Measurements from ENCODE around the gene SPCS3. TPM values are rescaled to one million over a fixed set of nuclear protein-coding genes. Genes with fewer than 3 reads are reported as not detected.
A peak's percentile ranks its signal among the peaks of the same experiment; 100 is the strongest.

The SPCS3 gene
- total RNA-seq, 1 donor from 2014 or later = 118 TPM

DNA sequence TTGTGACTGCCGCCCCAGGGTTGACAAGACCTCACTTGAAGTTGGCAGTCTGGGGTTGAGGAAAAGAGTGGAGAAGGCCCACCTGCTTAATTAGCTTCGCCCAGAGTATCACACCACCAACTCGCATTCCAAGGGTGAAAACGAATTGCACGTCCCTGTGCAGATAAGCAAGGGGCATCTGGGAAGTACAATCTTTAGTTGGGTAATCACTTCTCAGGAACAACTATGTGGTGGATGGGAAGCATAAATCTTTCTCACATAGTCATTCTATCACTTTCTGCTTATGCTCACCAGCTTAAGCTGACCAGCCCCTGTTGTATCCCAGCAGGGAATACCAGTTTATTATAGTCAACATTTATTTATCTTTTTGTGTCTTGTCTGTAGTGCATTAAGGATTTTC lies 14.3 kb downstream of the SPCS3 start:
- Mint-ChIP-seq H3K27me3 (ENCODE audit: unreplicated experiment) (no peaks in the 10 kb centered on the region), H3K36me3 (ENCODE audit: unreplicated experiment) (peaks cover 22% of the 10 kb centered on the region), H3K27ac (ENCODE audit: unreplicated experiment) (no peak overlapping the region), H3K9me3 (ENCODE audit: unreplicated experiment) (no peaks in the 10 kb centered on the region), H3K4me1 (ENCODE audit: unreplicated experiment) (peaks cover 9% of the 10 kb centered on the region), H3K4me3 (ENCODE audit: unreplicated experiment) (no peak overlapping the region)
- no peak for DNase-seq (ENCODE audit: extremely low spot score, unreplicated experiment)
- TF ChIP-seq, protein P1, sequence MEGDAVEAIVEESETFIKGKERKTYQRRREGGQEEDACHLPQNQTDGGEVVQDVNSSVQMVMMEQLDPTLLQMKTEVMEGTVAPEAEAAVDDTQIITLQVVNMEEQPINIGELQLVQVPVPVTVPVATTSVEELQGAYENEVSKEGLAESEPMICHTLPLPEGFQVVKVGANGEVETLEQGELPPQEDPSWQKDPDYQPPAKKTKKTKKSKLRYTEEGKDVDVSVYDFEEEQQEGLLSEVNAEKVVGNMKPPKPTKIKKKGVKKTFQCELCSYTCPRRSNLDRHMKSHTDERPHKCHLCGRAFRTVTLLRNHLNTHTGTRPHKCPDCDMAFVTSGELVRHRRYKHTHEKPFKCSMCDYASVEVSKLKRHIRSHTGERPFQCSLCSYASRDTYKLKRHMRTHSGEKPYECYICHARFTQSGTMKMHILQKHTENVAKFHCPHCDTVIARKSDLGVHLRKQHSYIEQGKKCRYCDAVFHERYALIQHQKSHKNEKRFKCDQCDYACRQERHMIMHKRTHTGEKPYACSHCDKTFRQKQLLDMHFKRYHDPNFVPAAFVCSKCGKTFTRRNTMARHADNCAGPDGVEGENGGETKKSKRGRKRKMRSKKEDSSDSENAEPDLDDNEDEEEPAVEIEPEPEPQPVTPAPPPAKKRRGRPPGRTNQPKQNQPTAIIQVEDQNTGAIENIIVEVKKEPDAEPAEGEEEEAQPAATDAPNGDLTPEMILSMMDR (IDR thresholded peaks at IDR 0.05) = no peak

DNA sequence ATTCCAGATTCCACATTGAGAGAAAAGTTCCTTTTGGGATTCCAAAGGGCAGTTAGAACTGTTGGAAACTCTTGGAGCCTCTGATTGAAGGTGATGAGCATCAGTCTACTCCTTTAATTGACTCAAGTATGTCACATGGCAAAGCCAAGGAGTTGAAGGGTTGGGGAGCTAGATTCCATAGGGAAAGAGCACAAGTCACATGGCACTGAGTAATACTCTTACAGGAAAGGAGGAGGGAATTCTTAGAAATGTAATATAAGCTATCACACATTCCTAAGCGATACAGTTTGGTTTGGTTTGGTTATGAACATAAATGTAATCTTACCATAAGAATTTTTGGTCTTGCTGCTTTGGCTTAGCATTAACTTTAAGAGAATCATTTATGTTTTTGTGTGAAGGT lies 15.7 kb downstream of the SPCS3 start:
- Mint-ChIP-seq H3K27me3 (ENCODE audit: unreplicated experiment) (no peaks in the 10 kb centered on the region), H3K36me3 (ENCODE audit: unreplicated experiment) (peaks cover 20% of the 10 kb centered on the region), H3K4me3 (ENCODE audit: unreplicated experiment) (no peak overlapping the region), H3K4me1 (ENCODE audit: unreplicated experiment) (peaks cover 15% of the 10 kb centered on the region), H3K27ac (ENCODE audit: unreplicated experiment) (peak overlapping the region; percentile 48), H3K9me3 (ENCODE audit: unreplicated experiment) (no peaks in the 10 kb centered on the region)
- TF ChIP-seq, protein P1 (IDR thresholded peaks at IDR 0.05) = no peak
- no peak for DNase-seq (ENCODE audit: extremely low spot score, unreplicated experiment)

DNA sequence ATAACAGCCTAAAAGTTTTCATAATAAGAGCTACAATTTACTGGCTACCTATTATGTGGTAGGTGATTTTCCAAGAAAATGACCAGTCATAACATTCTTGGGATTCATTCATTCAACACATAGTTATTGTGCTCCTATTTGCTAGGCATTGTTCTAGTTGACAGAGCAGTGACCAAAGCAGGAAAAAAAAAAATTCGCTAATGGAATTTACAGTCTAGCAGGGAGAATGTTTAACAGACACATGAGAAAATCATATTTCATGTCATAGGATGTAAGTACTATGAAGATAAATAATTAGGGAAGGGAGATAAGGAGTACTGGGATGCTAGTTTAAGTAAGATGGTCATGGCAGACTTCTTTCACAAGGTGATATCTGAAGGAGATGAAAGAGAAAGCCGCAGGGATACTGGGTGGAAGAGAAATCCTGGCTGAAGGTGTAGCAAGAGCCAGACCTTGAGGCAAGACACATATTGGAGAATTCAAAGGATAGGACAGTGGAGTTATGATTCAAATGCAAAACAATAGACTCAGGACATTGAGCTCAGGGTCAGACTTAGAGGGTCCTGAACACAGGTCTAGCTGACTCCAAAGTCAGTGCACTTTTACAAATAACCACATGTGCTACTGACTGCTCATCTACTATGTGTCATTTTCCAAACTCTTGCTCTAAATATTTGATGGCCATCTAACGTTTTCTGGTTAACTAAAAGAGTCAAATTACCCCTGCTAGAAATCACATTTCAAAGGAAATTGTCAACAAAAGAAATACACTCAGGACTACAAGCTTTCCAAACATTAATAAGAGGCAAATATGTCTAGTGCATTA lies 20.4 kb downstream of the SPCS3 start:
- H3K4me1 Mint-ChIP-seq (ENCODE audit: unreplicated experiment) = peaks cover 28% of the 10 kb centered on the region
- peaks cover 11% of the 10 kb centered on the region for H3K36me3 Mint-ChIP-seq (ENCODE audit: unreplicated experiment)
- DNase-seq (ENCODE audit: extremely low spot score, unreplicated experiment) = no peak
- peaks cover 9% of the 10 kb centered on the region for H3K9me3 Mint-ChIP-seq (ENCODE audit: unreplicated experiment)
- no peak overlapping the region for H3K27ac Mint-ChIP-seq (ENCODE audit: unreplicated experiment)
- TF ChIP-seq, protein P1 (IDR thresholded peaks at IDR 0.05) = no peak
- no peaks in the 10 kb centered on the region for H3K27me3 Mint-ChIP-seq (ENCODE audit: unreplicated experiment)
- no peak overlapping the region for H3K4me3 Mint-ChIP-seq (ENCODE audit: unreplicated experiment)

DNA sequence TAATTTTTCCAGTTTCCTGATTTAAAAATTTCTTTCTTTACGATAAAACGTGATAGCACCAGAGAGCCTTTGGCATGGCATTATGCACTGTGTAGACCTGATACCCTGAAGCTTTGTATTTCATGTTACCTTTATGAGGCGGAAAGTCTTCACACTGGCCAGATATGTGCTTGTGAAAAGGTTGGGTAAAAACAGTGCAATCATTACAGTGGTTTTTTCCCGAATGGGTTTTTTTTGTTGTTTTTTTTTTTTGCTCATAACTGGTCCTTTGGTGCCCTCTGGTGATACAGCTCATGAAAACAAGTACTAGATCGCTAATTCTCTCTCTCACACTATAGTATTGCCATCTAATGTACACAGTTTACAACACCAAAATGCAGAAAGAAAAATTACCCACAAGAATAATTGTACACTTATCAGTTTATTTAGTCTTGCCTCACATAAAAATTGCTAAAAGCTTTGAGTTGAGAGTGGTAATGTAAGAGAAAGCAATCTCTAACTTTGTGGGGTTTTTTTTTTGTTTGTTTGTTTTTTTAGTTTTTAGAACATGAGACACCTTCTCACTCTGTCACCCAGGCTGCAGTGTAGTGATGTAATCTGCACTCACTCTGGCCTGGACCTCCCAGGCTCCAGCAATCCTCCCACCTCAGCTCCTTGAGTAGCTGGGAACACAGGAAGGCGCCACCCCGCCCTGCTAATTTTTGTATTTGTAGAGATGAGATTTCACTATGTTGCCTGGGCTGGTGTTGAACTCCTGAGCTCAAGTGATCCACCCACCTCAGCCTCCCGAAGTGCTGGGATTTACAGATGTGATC lies 21.3 kb downstream of the SPCS3 start:
- Mint-ChIP-seq H3K27ac (ENCODE audit: unreplicated experiment) (no peak overlapping the region), H3K27me3 (ENCODE audit: unreplicated experiment) (no peaks in the 10 kb centered on the region), H3K36me3 (ENCODE audit: unreplicated experiment) (peaks cover 8% of the 10 kb centered on the region), H3K4me3 (ENCODE audit: unreplicated experiment) (peak overlapping the region; percentile 46), H3K4me1 (ENCODE audit: unreplicated experiment) (peaks cover 28% of the 10 kb centered on the region), H3K9me3 (ENCODE audit: unreplicated experiment) (peaks cover 9% of the 10 kb centered on the region)
- DNase-seq (ENCODE audit: extremely low spot score, unreplicated experiment) = no peak
- TF ChIP-seq, protein P1 (IDR thresholded peaks at IDR 0.05) = peak; percentile 71

GRCh38 chr4:176342384-176342783 lies 22.6 kb downstream of the SPCS3 start:
- no peak overlapping the region for H3K4me3 Mint-ChIP-seq (ENCODE audit: unreplicated experiment)
- TF ChIP-seq, protein P1 (IDR thresholded peaks at IDR 0.05) = no peak
- H3K9me3 Mint-ChIP-seq (ENCODE audit: unreplicated experiment) = peaks cover 9% of the 10 kb centered on the region
- no peaks in the 10 kb centered on the region for H3K27me3 Mint-ChIP-seq (ENCODE audit: unreplicated experiment)
- no peak overlapping the region for H3K27ac Mint-ChIP-seq (ENCODE audit: unreplicated experiment)
- H3K4me1 Mint-ChIP-seq (ENCODE audit: unreplicated experiment) = peaks cover 28% of the 10 kb centered on the region
- DNase-seq (ENCODE audit: extremely low spot score, unreplicated experiment) = no peak
- H3K36me3 Mint-ChIP-seq (ENCODE audit: unreplicated experiment) = peaks cover 4% of the 10 kb centered on the region
